GM06990 (cell line): ENCODE measurements around the gene ADAMTS3.

Experiments
- DNase-seq: peaks from one replicate; pipeline ENCODE4 v3.0.0-alpha.2; 2011; ENCODE audit not compliant: insufficient read length; ENCODE audit errors: extremely low read depth
- H3K27me3 ChIP-seq: replicated peaks from 2 replicates; pipeline ENCODE4 v1.6.0; 2011; ENCODE audit warnings: low read length; ENCODE audit not compliant: control insufficient read depth, insufficient read depth
- H3K36me3 ChIP-seq: 2 replicates; pipeline ENCODE4 v1.5.1; 2011; ENCODE audit warnings: low read length; ENCODE audit not compliant: control insufficient read depth, insufficient read depth
- H3K4me3 ChIP-seq: replicated peaks from 2 replicates; pipeline ENCODE4 v1.5.1; 2011; ENCODE audit warnings: low read depth, mild to moderate bottlenecking, control low read depth, low read length
- TF ChIP-seq, protein P1 (sequence below): IDR thresholded peaks from 2 replicates; pipeline ENCODE4 v1.5.1; 2011; ENCODE audit warnings: low read length, control low read depth, mild to moderate bottlenecking, inconsistent platforms; ENCODE audit not compliant: insufficient read depth, poor library complexity, severe bottlenecking

The ADAMTS3 gene

DNA sequence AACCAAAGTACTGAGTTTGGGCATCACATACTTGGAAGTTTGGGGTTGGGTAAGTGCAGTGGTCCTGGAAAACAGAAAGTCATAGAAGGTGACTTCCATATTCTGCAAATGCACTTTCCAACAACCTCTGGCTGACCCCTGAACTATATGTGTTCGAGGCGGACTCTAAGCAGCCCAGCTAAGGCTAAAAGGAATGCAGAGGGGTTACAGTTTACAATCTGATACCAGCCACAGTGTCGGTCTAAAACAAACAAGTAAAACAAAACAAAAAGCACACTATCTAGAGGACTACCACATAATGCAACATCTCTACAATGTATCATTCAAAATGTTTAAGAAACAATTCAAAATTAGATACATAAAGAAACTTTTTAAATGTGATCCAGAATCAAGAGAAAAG lies 185.6 kb downstream of the ADAMTS3 start:
- H3K27me3 ChIP-seq: no peaks in the 10 kb centered on the region
- no peak for DNase-seq
- no peaks in the 10 kb centered on the region for H3K36me3 ChIP-seq
- TF ChIP-seq, protein P1, sequence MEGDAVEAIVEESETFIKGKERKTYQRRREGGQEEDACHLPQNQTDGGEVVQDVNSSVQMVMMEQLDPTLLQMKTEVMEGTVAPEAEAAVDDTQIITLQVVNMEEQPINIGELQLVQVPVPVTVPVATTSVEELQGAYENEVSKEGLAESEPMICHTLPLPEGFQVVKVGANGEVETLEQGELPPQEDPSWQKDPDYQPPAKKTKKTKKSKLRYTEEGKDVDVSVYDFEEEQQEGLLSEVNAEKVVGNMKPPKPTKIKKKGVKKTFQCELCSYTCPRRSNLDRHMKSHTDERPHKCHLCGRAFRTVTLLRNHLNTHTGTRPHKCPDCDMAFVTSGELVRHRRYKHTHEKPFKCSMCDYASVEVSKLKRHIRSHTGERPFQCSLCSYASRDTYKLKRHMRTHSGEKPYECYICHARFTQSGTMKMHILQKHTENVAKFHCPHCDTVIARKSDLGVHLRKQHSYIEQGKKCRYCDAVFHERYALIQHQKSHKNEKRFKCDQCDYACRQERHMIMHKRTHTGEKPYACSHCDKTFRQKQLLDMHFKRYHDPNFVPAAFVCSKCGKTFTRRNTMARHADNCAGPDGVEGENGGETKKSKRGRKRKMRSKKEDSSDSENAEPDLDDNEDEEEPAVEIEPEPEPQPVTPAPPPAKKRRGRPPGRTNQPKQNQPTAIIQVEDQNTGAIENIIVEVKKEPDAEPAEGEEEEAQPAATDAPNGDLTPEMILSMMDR: no peak
- H3K4me3 ChIP-seq: no peak overlapping the region

DNA sequence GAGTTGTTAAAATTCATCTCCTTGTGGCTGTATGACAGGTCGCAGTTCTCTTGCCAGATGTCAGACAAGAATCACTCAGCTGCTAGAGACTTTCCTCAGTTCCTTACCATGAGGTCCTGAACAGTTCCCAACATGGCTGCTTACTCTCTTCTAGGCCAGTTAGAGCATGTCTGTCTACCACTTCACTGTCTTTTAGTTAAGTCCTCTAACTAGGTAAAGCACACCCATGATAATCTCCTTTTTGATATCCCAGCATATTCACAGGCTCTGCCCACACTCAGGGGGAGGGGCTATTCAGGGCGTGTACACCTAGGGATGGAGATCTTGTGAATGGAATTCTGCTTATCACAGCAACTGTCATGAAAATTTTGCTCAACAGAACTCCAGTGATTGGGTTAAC lies 190.1 kb downstream of the ADAMTS3 start:
- TF ChIP-seq, protein P1: no peak
- H3K4me3 ChIP-seq: no peak overlapping the region
- no peak for DNase-seq
- no peaks in the 10 kb centered on the region for H3K36me3 ChIP-seq
- no peaks in the 10 kb centered on the region for H3K27me3 ChIP-seq

DNA sequence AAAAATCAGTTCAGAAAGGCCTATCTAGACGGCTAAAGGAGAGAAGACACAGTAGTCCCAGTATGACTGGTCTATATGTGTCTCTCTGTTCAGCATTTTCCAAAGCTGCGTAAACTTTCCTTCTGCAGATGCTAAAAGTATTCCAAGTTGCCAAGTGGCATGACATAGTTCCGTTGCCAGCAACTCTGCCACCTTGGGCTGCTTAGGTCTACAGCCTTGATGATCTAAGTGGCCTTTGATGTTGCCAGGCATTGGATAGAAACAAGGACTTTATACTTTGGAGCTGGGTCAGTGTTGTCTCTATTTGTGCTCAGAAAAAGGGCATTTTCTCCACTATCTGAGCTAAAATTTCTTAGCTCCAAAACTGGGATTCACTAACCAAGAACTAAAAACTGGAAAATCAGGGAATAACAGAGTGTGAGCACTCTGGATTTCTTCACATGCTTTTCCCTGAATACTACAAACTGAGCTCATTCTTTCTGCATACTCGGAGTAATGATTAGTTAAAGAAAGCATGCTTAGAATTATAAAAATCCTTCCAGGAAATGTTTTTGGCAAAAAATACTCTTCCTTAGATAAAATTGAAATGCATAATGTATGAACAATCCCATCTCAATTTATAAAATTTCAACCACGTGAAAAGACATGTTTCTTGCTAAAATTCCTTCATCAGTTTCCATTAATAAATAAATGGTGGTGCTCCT lies 191.4 kb downstream of the ADAMTS3 start:
- Histone ChIP-seq H3K36me3 (no peaks in the 10 kb centered on the region), H3K4me3 (no peak overlapping the region), H3K27me3 (no peaks in the 10 kb centered on the region)
- no peak for DNase-seq
- TF ChIP-seq, protein P1: no peak

DNA sequence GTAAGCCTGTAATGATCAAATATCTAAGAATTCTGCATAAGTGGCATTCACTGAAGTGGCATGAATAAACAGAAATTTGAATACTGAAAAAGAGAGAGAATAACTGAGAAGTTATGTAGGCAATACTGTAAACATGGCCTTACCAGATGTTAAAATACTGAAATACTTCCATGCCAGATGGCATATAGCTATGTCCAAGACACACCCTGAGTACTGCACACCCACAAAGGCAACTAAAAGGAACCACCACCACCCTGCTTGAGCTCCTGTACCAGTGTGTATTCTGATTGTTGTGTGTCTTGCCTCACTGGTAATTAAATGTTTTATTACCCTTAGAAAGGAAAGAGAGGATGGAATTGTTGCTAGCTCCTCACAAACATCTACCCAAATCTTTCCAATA lies 192.1 kb downstream of the ADAMTS3 start:
- TF ChIP-seq, protein P1: no peak

DNA sequence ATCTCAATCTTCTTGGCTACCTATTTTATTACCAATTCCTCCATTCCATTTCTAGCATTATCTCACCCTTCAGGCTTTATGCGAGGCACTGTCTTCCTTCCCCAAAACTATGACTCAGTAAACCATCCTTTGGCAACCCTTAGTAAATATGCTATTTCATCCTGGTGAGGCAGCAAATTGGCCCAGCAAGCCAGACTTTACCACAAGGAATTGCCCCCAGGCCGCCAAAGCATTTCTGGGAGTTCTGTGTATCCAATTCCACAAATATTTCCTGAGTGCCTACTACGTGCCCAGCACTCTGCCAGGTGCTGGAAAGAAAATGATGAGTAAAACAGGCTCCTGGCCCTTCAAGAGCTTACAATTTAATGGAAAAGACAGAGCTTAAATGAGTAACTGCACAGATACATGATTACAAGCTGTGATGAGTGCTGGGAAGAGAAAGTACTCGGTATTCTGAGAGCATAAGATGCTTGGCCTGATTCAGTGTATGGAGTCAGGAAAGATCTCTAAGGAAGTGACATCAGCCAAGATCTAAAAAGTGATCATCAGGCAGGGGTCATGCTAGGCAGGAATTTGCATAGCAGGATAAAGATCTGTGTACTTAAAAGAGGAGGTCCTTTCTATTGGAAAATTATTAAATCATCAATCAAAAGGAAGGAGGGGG lies 193.8 kb downstream of the ADAMTS3 start:
- Histone ChIP-seq H3K36me3 (no peaks in the 10 kb centered on the region), H3K4me3 (no peak overlapping the region), H3K27me3 (no peaks in the 10 kb centered on the region)
- no peak for DNase-seq
- TF ChIP-seq, protein P1: no peak

More for the DNA sequence above, 192.1 kb downstream of the ADAMTS3 start:
- H3K4me3 ChIP-seq: no peak overlapping the region
- no peaks in the 10 kb centered on the region for H3K36me3 ChIP-seq
- no peaks in the 10 kb centered on the region for H3K27me3 ChIP-seq
- no peak for DNase-seq
